ENCODE measurements around the gene FAM20A. TPM values are rescaled to one million over a fixed set of nuclear protein-coding genes. Genes with fewer than 3 reads are reported as not detected.

Gene FAM20A
- total RNA-seq, 3 donors from 2014 or later (not counting 1 experiment from before 2014, with no cell fraction given): 0.38 to 1.3 (median 0.66) TPM

GRCh38 chr17:68642118-68642412 is 40.9 kb upstream of the FAM20A start:
- no peaks in the 10 kb centered on the region for H3K4me1 ChIP-seq (ENCODE audit: control insufficient read depth, insufficient read depth, low read length)
- H3K27me3 ChIP-seq (ENCODE audit: control insufficient read depth, insufficient read depth, low read length): peaks cover 7% of the 10 kb centered on the region
- no peaks in the 10 kb centered on the region for H3K36me3 ChIP-seq (ENCODE audit: control insufficient read depth, insufficient read depth, low read length)
- no peaks in the 10 kb centered on the region for H3K9me3 ChIP-seq (ENCODE audit: control insufficient read depth, insufficient read depth, low read length)
- Mint-ChIP-seq H3K4me1 (no peaks in the 10 kb centered on the region), H3K36me3 (no peaks in the 10 kb centered on the region), H3K9me3 (no peaks in the 10 kb centered on the region), H3K27ac (no peak overlapping the region), H3K4me3 (no peak overlapping the region), H3K27me3 (ENCODE audit: low read depth in 2 of 2) (peaks cover 22 to 64% of the 10 kb centered on the region in 2 donors)
- TF ChIP-seq, protein P1, sequence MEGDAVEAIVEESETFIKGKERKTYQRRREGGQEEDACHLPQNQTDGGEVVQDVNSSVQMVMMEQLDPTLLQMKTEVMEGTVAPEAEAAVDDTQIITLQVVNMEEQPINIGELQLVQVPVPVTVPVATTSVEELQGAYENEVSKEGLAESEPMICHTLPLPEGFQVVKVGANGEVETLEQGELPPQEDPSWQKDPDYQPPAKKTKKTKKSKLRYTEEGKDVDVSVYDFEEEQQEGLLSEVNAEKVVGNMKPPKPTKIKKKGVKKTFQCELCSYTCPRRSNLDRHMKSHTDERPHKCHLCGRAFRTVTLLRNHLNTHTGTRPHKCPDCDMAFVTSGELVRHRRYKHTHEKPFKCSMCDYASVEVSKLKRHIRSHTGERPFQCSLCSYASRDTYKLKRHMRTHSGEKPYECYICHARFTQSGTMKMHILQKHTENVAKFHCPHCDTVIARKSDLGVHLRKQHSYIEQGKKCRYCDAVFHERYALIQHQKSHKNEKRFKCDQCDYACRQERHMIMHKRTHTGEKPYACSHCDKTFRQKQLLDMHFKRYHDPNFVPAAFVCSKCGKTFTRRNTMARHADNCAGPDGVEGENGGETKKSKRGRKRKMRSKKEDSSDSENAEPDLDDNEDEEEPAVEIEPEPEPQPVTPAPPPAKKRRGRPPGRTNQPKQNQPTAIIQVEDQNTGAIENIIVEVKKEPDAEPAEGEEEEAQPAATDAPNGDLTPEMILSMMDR (IDR thresholded peaks at IDR 0.05): no peak
- ATAC-seq (no peak), DNase-seq (no peak)
- no peak overlapping the region for H3K27ac ChIP-seq (ENCODE audit: low read length)
- intact Hi-C loops (cut with micrococcal nuclease): no loop called here
- H3K4me3 ChIP-seq (ENCODE audit: low read length): no peak overlapping the region
- WGBS (ENCODE audit: insufficient coverage): 86% methylated on average over 3 of the region's 4 CpGs

DNA sequence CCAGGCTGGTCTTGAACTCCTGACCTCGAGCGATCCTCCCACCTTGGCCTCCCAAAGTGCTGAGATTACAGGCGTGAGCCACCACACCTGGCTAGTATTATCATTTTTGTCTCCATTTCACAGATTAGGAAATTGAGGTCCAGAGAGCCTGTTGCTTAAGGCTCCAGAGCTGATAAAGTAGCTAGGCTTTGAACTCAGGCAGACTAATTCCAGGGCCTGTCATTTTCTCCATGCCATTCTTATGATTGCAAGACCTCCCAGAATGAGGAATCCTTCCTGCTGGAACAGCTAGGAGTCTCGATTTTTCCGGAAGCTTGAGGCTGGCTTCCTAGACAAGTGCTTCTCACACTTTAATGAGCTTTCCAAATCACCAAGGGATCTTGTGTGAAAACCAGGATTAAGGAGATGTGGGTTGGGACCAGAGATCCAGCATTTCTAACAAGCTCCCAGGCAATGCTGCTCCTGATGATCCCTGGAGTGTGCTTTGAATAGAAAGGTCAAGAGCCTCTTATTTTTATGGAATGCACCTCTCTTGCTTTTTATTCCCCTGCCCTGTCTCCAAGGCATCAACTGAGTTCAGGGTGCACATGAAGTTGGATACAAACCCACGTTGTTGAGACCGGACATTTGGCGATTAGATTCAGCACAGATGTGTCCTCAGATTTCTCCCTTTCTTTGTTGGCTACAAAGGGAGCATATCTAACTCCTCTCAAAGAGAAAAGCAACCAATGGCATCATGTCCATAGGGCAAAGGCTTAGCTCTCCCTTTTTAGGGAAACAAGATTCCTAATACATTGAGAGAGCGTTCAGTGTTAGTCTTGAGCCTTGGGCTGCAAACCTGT is 40.3 kb upstream of the FAM20A start:
- 94% methylated on average over 9 of the region's 9 CpGs for WGBS (ENCODE audit: insufficient coverage)
- TF ChIP-seq, protein P1 (IDR thresholded peaks at IDR 0.05): no peak
- Histone ChIP-seq H3K27ac (ENCODE audit: low read length) (no peak overlapping the region), H3K9me3 (ENCODE audit: control insufficient read depth, insufficient read depth, low read length) (no peaks in the 10 kb centered on the region), H3K4me1 (ENCODE audit: control insufficient read depth, insufficient read depth, low read length) (no peaks in the 10 kb centered on the region), H3K36me3 (ENCODE audit: control insufficient read depth, insufficient read depth, low read length) (no peaks in the 10 kb centered on the region), H3K27me3 (ENCODE audit: control insufficient read depth, insufficient read depth, low read length) (peaks cover 6% of the 10 kb centered on the region), H3K4me3 (ENCODE audit: low read length) (no peak overlapping the region)
- Mint-ChIP-seq H3K9me3 (no peaks in the 10 kb centered on the region), H3K4me3 (no peak overlapping the region), H3K27me3 (ENCODE audit: low read depth in 2 of 2) (peaks cover 26 to 67% of the 10 kb centered on the region in 2 donors), H3K36me3 (no peaks in the 10 kb centered on the region), H3K27ac (no peak overlapping the region), H3K4me1 (no peaks in the 10 kb centered on the region)
- intact Hi-C loops (cut with micrococcal nuclease): no loop called here
- no peak for DNase-seq
- ATAC-seq: no peak

- peaks cover 23 to 57% of the 10 kb centered on the region in 2 donors for H3K27me3 Mint-ChIP-seq (ENCODE audit: low read depth in 2 of 2)
- no peak overlapping the region for H3K27ac ChIP-seq (ENCODE audit: low read length)
- no peaks in the 10 kb centered on the region for H3K36me3 Mint-ChIP-seq
- no peaks in the 10 kb centered on the region for H3K9me3 Mint-ChIP-seq
- no peaks in the 10 kb centered on the region for H3K4me1 Mint-ChIP-seq
- 100% methylated on average over 1 of the region's 2 CpGs for WGBS (ENCODE audit: insufficient coverage)
- peaks cover 5% of the 10 kb centered on the region for H3K27me3 ChIP-seq (ENCODE audit: control insufficient read depth, insufficient read depth, low read length)
- H3K4me3 ChIP-seq (ENCODE audit: low read length): no peak overlapping the region
- DNase-seq: no peak
- H3K36me3 ChIP-seq (ENCODE audit: control insufficient read depth, insufficient read depth, low read length): no peaks in the 10 kb centered on the region
- H3K9me3 ChIP-seq (ENCODE audit: control insufficient read depth, insufficient read depth, low read length): no peaks in the 10 kb centered on the region
- intact Hi-C loops (cut with micrococcal nuclease): no loop called here
- TF ChIP-seq, protein P1 (IDR thresholded peaks at IDR 0.05): no peak
- H3K4me3 Mint-ChIP-seq: no peak overlapping the region
- no peaks in the 10 kb centered on the region for H3K4me1 ChIP-seq (ENCODE audit: control insufficient read depth, insufficient read depth, low read length)
- ATAC-seq: no peak
- no peak overlapping the region for H3K27ac Mint-ChIP-seq
Observed at GRCh38 chr17:68640242-68640989, 39.2 kb upstream of the FAM20A start.

Data from natural killer cell (primary cell).